GM23248 (cell line): ENCODE data around the gene CCM2L. TPM values are rescaled to one million over a fixed set of nuclear protein-coding genes. Genes with fewer than 3 reads are reported as not detected.

Source experiments
- DNase-seq: peaks from one replicate; pipeline ENCODE4 v3.0.0-alpha.2; 2015
- H2AFZ ChIP-seq: fragments of 200-600 bp; sonication (generic); 2 replicates; pipeline ENCODE4 v1.6.1; 2016; ENCODE audit warnings: antibody characterized with exemption
- H3F3A ChIP-seq: fragments of 200-600 bp; sonication (generic); 2 replicates; pipeline ENCODE4 v1.6.1; 2016; ENCODE audit warnings: mild to moderate bottlenecking, antibody characterized with exemption, mixed run types; ENCODE audit not compliant: insufficient read depth
- H3K27ac ChIP-seq: fragments of 200-600 bp; sonication (generic); 2 replicates; pipeline ENCODE4 v1.5.1; 2016; ENCODE audit warnings: mild to moderate bottlenecking
- H3K27me3 ChIP-seq: fragments of 200-600 bp; sonication (generic); replicated peaks from 2 replicates; pipeline ENCODE4 v1.6.1; 2016; ENCODE audit warnings: mild to moderate bottlenecking; ENCODE audit not compliant: insufficient read depth
- H3K36me3 ChIP-seq: fragments of 200-600 bp; sonication (generic); 2 replicates; pipeline ENCODE4 v1.6.1; 2016; ENCODE audit warnings: low read depth, mild to moderate bottlenecking
- H3K4me1 ChIP-seq: fragments of 200-600 bp; sonication (generic); 2 replicates; pipeline ENCODE4 v1.6.1; 2016; ENCODE audit warnings: mild to moderate bottlenecking; ENCODE audit not compliant: insufficient read depth
- H3K4me2 ChIP-seq: fragments of 200-600 bp; sonication (generic); one replicate; pipeline ENCODE4 v1.6.1; 2016; ENCODE audit warnings: mild to moderate bottlenecking; ENCODE audit not compliant: unreplicated experiment
- H3K4me3 ChIP-seq: fragments of 200-600 bp; sonication (generic); 2 replicates; pipeline ENCODE4 v1.5.1; 2016; ENCODE audit warnings: mild to moderate bottlenecking
- H3K79me2 ChIP-seq: fragments of 200-600 bp; sonication (generic); 2 replicates; pipeline ENCODE4 v1.6.1; 2016; ENCODE audit warnings: mild to moderate bottlenecking; ENCODE audit not compliant: insufficient read depth
- H3K9ac ChIP-seq: fragments of 200-600 bp; sonication (generic); 2 replicates; pipeline ENCODE4 v1.6.1; 2016; ENCODE audit warnings: mild to moderate bottlenecking
- H3K9me2 ChIP-seq: fragments of 200-600 bp; sonication (generic); 2 replicates; pipeline ENCODE4 v1.6.1; 2016; ENCODE audit warnings: mixed run types, mild to moderate bottlenecking, moderate library complexity; ENCODE audit not compliant: insufficient read depth
- H3K9me3 ChIP-seq: fragments of 200-600 bp; sonication (generic); one replicate; pipeline ENCODE4 v1.6.1; 2017; ENCODE audit warnings: low read depth
- H4K20me1 ChIP-seq: fragments of 200-600 bp; sonication (generic); 2 replicates; pipeline ENCODE4 v1.6.0; 2016; ENCODE audit not compliant: insufficient read depth
- EZH2 ChIP-seq: fragments of 200-600 bp; sonication (generic); IDR thresholded peaks from 2 replicates; pipeline ENCODE4 v1.6.1; 2018; ENCODE audit warnings: antibody characterized with exemption, mild to moderate bottlenecking; ENCODE audit not compliant: insufficient read depth, poor library complexity, severe bottlenecking
- EZH2phosphoT487 ChIP-seq: fragments of 200-600 bp; sonication (generic); IDR thresholded peaks from 2 replicates; pipeline ENCODE4 v1.6.1; 2018; ENCODE audit warnings: antibody characterized with exemption, moderate library complexity, mild to moderate bottlenecking, low read depth; ENCODE audit not compliant: insufficient read depth
- WGBS, 2 experiments: methylation state at CpG; one replicate each; pipeline ENCODE4 v1.1.6; 2015 to 2017; ENCODE audit warnings: low lambda C conversion rate in 2 of 2, low coverage in 1 of 2; ENCODE audit errors: missing lambda C conversion rate in 2 of 2; 5-methylcytosine and 5-hydroxymethylcytosine counted together
- in situ Hi-C: fragments of 300-500 bp; cut with MboI; formaldehyde crosslinking; loops from 2 replicates; pipeline ENCODE4 v1.15.0; 2020
- polyA plus RNA-seq: library from polyadenylated mRNA; unstranded; fragments of >200 nt; fragmentation: Nextera tagmentation; extraction: Ambion mirVana; gene quantifications from 2 replicates; pipeline ENCODE4 v1.2.1, GENCODE V29; 2016
- total RNA-seq: library from RNA; depleted of rRNA; stranded (reverse); fragments of >200 nt; shearing (Covaris generic); gene quantifications from 2 replicates; pipeline ENCODE4 v1.2.3, GENCODE V29; 2014

Gene CCM2L
- total and polyA plus RNA-seq, 2 experiments from 2014 or later = not detected

GRCh38 chr20:32070690-32071213 is 60.5 kb downstream of the CCM2L start:
- Histone ChIP-seq H4K20me1 (no peaks in the 10 kb centered on the region), H3K9me3 (no peaks in the 10 kb centered on the region), H2AFZ (no peak overlapping the region), H3K36me3 (no peaks in the 10 kb centered on the region), H3K27ac (no peak overlapping the region), H3K4me1 (peaks cover 26% of the 10 kb centered on the region), H3K4me3 (no peak overlapping the region), H3F3A (peaks cover 28% of the 10 kb centered on the region), H3K9ac (no peak overlapping the region), H3K79me2 (no peaks in the 10 kb centered on the region), H3K9me2 (no peaks in the 10 kb centered on the region), H3K4me2 (no peak overlapping the region), H3K27me3 (peaks cover 19% of the 10 kb centered on the region)
- WGBS, 2 experiments = 51 to 69% methylated on average over 3 to 4 of the region's 4 CpGs
- no peak for DNase-seq
- in situ Hi-C loops = no loop called here
- no peak for TF ChIP-seq EZH2phosphoT487
- TF ChIP-seq EZH2 = no peak

- no peak for TF ChIP-seq EZH2
- no peak for TF ChIP-seq EZH2phosphoT487
- Histone ChIP-seq H3K27ac (no peak overlapping the region), H3K9ac (no peak overlapping the region), H3K4me2 (no peak overlapping the region), H3K9me2 (no peaks in the 10 kb centered on the region), H3K36me3 (no peaks in the 10 kb centered on the region), H2AFZ (no peak overlapping the region), H3K79me2 (no peaks in the 10 kb centered on the region), H3K4me1 (peaks cover 26% of the 10 kb centered on the region), H3K27me3 (peaks cover 27% of the 10 kb centered on the region), H3K9me3 (no peaks in the 10 kb centered on the region), H4K20me1 (no peaks in the 10 kb centered on the region), H3K4me3 (no peak overlapping the region), H3F3A (peaks cover 25% of the 10 kb centered on the region)
- in situ Hi-C loops = no loop called here
- 70 to 74% methylated on average over 17 of the region's 17 CpGs for WGBS, 2 experiments
- DNase-seq = no peak
These were observed 61.3 kb downstream of the CCM2L start for GRCh38 chr20:32071395-32072167.

GRCh38 chr20:32072168-32072750 is 62.0 kb downstream of the CCM2L start:
- Histone ChIP-seq H3K9me2 (no peaks in the 10 kb centered on the region), H2AFZ (no peak overlapping the region), H3K9ac (no peak overlapping the region), H3K27me3 (peaks cover 34% of the 10 kb centered on the region), H3F3A (peaks cover 18% of the 10 kb centered on the region), H3K79me2 (no peaks in the 10 kb centered on the region), H4K20me1 (no peaks in the 10 kb centered on the region), H3K36me3 (no peaks in the 10 kb centered on the region), H3K4me1 (peaks cover 21% of the 10 kb centered on the region), H3K9me3 (no peaks in the 10 kb centered on the region), H3K4me2 (no peak overlapping the region), H3K4me3 (no peak overlapping the region), H3K27ac (no peak overlapping the region)
- WGBS, 2 experiments = 69 to 75% methylated on average over 6 of the region's 6 CpGs
- no peak for DNase-seq
- in situ Hi-C loops = no loop called here
- TF ChIP-seq EZH2phosphoT487 (no peak), EZH2 (no peak)

GRCh38 chr20:32075534-32075933 is 65.3 kb downstream of the CCM2L start:
- in situ Hi-C loops = no loop called here
- no peak overlapping the region for H2AFZ ChIP-seq
- no peaks in the 10 kb centered on the region for H3K9me2 ChIP-seq

More at GRCh38 chr20:32075534-32075933, 65.3 kb downstream of the CCM2L start:
- Histone ChIP-seq H3K9ac (no peak overlapping the region), H3K4me2 (no peak overlapping the region), H3F3A (no peaks in the 10 kb centered on the region), H3K27ac (no peak overlapping the region), H3K9me3 (no peaks in the 10 kb centered on the region), H3K27me3 (peaks cover 56% of the 10 kb centered on the region), H3K4me3 (no peak overlapping the region), H3K79me2 (no peaks in the 10 kb centered on the region), H4K20me1 (no peaks in the 10 kb centered on the region), H3K4me1 (no peaks in the 10 kb centered on the region), H3K36me3 (no peaks in the 10 kb centered on the region)
- 48 to 58% methylated on average over 1 of the region's 1 CpG for WGBS, 2 experiments
- DNase-seq = no peak
- TF ChIP-seq EZH2phosphoT487 (no peak), EZH2 (no peak)
